PFSK-1 (cell line): Measurements from ENCODE around the gene HDAC4.

ENCODE experiments used
- FOXP2 ChIP-seq: optimal IDR thresholded peaks from 2 replicates; pipeline ENCODE3; 2011; ENCODE audit warnings: borderline replicate concordance, control low read depth, inconsistent platforms; ENCODE audit not compliant: insufficient read depth; ENCODE audit errors: extremely low read length, extremely low read depth
- POLR2AphosphoS5 ChIP-seq: IDR thresholded peaks from 2 replicates; pipeline ENCODE4 v1.6.1; 2012; ENCODE audit warnings: low read depth, mild to moderate bottlenecking, control low read depth, low read length, moderate library complexity
- SIN3A ChIP-seq: IDR thresholded peaks from 2 replicates; pipeline ENCODE4 v1.6.1; 2012; ENCODE audit warnings: mild to moderate bottlenecking, low read length, moderate library complexity, borderline replicate concordance; ENCODE audit not compliant: insufficient read depth
- TAF1 ChIP-seq: IDR thresholded peaks from 2 replicates; pipeline ENCODE4 v1.6.1; 2012; ENCODE audit warnings: low read length, control low read depth, borderline replicate concordance; ENCODE audit not compliant: insufficient read depth
- TF ChIP-seq, protein P1 (sequence below), 2 experiments: IDR thresholded peaks; 2 replicates each; pipeline versions ENCODE4 v1.6.1 to v1.8.0; 2011 to 2012; ENCODE audit warnings: low read depth in 2 of 2, low read length in 2 of 2, control low read depth in 1 of 2, inconsistent platforms in 1 of 2, mild to moderate bottlenecking in 1 of 2, moderate library complexity in 1 of 2; ENCODE audit not compliant: insufficient read depth in 1 of 2

GRCh38 chr2:239158641-239159475 is 242.0 kb downstream of the HDAC4 start:
- TF ChIP-seq, protein P1, sequence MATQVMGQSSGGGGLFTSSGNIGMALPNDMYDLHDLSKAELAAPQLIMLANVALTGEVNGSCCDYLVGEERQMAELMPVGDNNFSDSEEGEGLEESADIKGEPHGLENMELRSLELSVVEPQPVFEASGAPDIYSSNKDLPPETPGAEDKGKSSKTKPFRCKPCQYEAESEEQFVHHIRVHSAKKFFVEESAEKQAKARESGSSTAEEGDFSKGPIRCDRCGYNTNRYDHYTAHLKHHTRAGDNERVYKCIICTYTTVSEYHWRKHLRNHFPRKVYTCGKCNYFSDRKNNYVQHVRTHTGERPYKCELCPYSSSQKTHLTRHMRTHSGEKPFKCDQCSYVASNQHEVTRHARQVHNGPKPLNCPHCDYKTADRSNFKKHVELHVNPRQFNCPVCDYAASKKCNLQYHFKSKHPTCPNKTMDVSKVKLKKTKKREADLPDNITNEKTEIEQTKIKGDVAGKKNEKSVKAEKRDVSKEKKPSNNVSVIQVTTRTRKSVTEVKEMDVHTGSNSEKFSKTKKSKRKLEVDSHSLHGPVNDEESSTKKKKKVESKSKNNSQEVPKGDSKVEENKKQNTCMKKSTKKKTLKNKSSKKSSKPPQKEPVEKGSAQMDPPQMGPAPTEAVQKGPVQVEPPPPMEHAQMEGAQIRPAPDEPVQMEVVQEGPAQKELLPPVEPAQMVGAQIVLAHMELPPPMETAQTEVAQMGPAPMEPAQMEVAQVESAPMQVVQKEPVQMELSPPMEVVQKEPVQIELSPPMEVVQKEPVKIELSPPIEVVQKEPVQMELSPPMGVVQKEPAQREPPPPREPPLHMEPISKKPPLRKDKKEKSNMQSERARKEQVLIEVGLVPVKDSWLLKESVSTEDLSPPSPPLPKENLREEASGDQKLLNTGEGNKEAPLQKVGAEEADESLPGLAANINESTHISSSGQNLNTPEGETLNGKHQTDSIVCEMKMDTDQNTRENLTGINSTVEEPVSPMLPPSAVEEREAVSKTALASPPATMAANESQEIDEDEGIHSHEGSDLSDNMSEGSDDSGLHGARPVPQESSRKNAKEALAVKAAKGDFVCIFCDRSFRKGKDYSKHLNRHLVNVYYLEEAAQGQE (IDR thresholded peaks at IDR 0.05; ENCODE audit: insufficient read depth in 1 of 2, low read depth in 2 of 2, low read length in 2 of 2) = no peak
- TF ChIP-seq POLR2AphosphoS5 (no peak), SIN3A (no peak), TAF1 (no peak), FOXP2 (no peak)
